Raji (cell line): ENCODE results near the gene NOVA1.

Experiments
- POLR2A ChIP-seq: IDR thresholded peaks from 2 replicates; pipeline ENCODE4 v1.6.1; 2011; ENCODE audit warnings: low read depth, low read length, control low read depth; ENCODE audit not compliant: insufficient read depth

The NOVA1 gene

DNA sequence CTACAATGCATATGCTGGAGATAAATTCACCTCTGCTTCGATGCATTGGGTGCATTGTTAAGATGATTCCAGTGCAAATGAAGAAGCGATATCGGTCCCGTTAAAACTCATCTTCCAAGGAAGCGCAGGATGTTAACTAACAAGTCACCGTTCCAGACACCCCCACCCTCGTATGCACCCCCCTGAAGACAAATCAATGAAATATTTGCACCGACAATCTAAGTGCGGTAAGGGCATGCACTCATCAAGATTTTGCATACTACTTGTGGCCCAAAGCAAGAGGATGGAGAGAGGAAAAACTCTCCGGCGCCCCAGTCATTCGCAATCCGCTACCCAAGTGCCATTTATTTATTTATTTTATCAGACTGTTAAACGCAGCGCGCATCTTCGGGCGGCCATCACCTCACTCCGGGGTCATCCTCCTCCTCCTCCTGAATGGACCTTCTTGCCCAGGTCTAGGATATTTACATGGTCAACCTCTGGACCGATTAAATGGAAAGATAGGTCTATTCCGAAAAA lies 1.2 kb downstream of the NOVA1 start:
- TF ChIP-seq POLR2A: no peak

DNA sequence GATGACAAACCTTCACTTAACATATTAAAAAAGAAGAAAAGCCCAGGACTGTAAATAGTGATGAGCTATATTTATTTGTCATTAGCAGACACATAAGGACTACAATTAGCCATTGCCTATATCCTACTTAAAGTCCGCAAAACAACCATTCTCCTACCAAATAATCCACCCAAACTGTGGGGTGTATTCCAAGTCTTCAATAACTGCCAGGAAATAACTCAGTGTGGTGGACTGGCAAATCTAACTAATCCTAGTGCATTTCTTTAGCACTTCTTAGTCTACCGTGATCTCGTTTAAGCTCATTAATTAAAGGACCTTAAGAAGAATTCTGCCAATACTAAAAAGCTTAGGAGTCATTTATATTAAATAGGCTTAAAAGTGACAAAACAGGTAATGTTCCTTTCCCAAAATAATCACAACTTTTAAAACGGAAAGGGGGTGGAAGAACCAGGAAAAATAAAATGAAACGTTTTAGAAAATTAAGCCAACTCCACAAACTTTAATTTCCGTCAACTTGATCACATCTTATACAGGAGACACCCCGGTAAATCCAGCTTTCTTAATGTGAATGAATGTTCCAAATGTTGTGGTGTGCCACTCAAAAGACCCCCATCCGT lies 1.8 kb downstream of the NOVA1 start:
- TF ChIP-seq POLR2A: no peak

DNA sequence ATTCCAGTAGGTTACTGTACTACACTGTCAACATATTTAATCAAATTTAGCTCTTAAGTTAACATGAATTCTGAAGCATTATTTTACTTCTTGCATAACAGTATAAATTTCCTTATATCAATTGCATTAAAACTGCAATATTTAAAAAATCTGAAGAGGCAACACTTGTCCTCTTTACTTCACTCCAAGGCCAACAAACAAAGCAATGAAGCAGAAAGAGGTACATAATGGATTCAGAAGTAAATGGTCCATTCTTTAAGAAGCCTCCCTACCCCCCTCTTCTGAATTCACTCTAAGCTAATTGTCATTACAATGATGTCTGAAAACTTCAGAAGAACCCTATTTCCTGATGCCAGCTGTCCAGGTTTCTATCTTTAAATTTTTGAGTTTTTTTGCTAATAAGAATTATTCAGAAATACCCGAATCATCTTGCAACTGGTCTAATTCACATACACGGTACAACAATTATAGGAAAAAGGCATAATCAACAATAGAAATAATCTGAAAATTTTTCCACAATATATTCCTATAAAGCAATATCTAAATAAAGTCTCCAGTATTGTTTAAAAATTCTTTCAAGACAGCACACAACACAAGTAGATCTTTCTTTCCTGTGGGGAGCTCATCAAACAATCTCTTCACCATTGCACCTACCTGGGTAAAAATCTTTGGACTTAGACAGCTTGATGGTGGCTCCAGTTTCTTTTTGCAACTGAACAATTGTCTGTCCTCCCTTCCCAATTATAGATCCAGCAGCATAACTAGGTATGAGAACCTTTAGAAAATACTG lies 2.9 kb downstream of the NOVA1 start:
- TF ChIP-seq POLR2A: no peak

DNA sequence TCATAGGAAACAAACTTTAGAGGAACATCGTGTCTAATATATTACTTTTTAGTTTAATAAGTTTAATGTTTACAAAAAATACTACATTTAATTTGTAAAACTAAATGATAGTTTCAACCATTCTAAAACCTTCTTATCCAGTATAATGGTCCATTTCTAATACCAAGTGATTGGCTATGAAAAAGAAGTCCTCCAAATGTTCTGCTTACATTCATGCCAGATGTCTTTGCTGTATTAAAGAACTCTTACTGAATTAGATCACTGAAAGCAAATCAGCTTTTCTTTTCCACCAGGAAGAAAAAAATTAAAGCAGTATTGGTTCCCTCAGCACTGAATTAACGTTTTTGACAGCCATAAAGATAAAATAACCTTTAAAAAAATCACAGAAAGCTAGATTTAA lies 3.7 kb downstream of the NOVA1 start:
- no peak for TF ChIP-seq POLR2A

DNA sequence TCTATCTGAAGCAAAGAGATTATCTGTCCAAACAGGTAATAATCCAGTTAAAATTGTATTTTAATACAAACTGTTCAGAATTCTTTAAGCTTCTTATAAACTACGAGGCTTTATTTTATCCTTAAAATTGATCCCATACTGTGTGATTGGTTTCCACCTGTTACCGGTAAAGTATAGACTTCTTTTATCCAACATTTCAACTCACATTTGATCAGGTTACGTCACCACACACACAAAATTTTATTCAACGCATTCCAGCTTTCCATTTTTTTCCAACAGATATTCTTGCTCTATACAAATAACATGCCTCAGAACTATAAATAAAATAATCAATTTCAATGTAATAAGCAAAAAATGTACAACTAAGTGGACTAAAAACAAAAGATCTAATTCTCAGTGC lies 4.5 kb downstream of the NOVA1 start:
- no peak for TF ChIP-seq POLR2A

DNA sequence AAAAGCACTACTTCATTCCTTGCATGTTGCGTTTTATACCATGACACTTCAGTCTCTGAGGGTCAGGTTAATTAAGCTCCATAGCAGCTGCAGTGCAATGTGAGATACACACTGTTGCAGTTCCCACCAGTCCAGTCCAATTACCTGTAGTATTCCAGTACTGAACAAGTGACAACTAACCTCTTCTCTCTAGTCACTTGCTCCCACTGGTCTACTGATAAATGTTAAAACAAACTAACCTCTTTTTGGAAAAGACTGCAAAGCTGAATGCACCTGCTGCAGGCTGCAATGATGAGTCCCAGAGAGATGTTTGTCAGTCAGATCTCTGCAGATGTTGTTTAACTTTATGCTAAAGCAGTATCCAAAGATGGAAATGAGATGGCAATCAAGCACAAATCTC lies 7.9 kb downstream of the NOVA1 start:
- TF ChIP-seq POLR2A: no peak

DNA sequence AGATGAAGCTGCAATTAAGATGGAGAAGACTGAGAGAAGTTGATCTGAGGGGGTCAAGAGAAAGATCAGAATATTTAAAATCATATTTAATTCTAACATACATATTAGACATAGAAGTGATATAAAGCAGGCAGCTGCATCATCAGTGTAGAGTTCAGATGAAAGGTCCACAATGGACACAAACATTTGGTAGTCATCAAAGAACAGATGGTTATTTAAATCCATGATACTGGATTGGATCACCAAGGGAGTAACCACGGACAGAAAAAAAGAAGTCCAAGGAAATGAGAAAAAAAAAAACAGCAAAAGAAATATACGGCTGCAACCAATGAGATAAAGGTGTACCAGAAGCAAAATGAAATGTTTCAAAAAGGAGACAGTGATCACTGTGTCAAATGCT lies 20.1 kb downstream of the NOVA1 start:
- no peak for TF ChIP-seq POLR2A

DNA sequence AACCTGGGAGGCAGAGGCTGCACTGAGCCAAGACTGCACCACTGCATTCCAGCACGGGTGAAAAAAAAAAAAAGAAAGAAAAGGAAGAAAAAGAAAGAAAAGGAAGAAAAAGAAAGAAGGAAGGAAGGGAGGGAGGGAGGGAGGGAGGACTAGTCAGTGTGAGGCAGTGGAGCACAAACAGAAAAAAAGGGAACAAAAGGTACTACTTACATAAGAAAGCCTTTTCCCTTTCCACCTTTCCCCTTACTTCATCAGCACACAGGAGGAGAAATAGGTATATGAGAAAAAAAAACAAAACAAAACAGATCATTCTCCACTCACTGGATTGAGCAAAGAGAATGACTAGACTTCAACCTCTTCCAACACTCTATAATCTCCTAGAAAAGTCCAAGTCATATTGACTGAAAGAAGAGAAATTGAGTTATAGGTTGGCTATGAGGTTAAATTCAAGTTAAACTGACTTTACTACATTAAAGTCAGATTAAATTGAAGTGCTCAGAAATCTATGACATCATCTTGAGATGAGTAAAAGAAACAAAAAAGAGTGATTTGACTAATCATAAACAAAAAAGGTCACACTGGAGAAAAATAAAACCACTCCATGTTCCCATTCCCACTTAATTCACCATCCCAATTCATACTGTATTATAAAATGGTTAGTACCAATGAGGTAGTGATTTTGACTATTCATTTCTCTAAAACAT lies 43.6 kb downstream of the NOVA1 start:
- no peak for TF ChIP-seq POLR2A

DNA sequence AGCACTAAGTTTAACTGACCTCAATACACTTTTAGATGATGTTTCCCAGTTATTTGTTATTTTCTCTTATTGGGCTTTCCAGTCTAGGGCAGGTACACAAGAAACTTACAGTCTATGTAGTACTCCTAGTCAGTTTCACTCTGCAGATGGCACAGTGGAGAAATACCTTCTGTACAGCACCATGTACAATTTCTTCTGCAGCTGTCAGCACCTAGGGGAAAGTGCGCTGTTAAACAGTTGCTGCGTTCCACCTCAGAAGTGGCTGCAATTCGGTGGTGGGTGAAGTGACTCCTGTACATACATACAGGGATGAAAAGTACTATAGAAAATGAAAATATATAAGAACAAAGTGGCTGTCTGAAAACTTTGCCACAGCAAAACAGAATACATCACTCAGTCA lies 48.3 kb downstream of the NOVA1 start:
- TF ChIP-seq POLR2A: no peak

DNA sequence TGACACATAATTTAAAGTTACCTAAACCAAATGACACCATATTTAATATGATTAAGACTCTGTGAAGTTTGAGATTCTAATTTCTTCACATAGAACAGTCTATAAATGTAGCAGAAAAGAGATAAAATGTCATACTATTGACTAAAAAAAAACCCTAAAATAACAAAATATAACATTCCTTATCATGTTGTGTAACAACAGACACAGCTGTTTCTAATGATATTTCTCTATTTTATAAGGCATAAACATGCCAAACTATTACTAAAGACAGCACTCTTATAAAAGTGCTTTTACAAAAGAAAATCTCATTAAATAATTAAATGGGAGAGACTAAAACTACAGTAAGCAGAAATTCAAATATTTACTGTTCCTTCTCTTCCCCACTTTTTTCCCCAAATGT lies 49.4 kb downstream of the NOVA1 start:
- no peak for TF ChIP-seq POLR2A

DNA sequence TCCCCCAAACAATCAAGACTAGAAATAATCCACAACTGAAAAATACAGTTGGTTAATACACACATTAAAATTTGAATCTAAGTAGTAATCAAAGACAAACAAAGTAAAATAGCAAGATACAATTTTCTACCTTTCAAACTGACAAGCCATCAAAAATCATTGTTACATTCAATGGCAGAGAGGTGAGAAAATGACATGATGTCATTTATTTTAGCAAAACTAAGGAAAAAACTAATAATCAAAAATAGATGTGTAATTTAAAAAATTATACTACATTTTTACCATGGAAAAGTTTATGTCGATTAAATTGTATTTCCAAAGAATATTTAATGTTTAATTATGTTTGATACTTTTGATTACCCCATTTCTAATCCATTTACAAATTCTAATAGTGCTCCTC lies 59.7 kb downstream of the NOVA1 start:
- TF ChIP-seq POLR2A: no peak

DNA sequence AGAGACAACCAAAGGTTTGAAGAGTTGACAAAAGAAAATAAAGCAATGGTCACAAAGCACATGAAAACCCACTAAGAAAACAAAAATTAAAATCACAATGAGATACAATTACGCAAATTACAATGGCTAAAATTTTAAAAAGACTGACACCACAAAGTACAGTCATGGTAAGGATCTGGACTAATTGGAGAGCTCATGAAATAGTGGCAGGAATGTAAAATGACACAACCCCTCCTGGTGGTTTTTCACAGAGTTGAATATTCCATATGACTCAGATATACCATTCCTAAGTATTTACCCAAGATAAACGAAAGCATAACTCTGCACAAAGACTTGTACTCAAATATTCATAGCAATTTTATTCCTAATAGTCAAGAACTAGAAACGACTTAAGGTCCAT lies 65.9 kb downstream of the NOVA1 start:
- no peak for TF ChIP-seq POLR2A

DNA sequence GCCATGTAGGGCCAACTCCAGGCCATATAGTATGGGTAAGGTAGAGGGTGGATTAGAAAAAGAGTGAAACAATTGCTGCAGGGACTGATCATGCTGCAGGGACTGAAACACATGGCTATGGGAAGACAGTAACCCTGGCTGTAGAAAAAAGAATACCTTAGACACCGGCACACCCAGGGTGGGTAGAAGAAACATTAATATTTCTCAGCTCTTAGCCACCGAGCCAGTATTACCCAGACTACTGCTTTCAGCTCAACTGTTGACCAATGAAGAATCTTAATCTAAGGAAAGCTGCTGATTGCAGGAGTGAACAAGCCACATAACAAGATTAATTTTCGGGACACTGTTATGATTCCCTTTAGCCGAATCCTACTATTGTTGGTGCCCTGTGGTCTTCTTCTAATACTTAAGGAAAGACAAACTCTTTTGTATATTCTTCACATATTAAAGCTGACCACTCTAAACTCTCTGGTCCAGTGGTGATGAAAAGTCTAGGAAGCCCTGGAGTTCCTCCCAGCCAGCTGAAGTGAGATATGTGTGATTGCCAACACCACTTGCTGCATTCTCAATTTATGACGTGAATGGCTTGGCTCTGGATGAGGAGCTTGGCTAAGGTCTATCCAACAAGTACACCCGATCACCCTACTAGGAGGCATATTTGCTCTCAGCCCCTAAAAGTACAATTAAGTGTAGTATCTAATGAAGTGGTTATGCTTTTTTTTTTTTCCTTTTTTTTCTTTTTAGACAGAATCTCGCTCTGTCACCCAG lies 69.2 kb downstream of the NOVA1 start:
- no peak for TF ChIP-seq POLR2A

DNA sequence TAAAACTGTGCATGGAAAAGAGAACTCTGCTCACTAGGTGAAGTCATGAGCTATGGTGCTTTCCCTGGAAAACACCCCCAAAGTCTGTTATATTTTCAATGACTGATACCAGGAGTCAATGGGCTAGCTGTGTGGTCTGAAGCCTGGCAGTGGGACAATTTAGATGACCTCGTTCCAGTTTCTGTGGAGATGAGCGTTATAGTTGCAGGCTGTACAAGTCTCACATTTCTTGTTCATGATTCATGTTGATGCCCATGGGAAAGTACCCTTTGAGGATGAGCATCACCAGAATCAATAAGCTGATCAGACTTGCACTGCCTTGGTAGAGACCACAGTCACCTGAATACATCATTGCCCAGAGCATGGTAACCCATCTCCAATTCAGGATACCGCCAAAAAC lies 70.7 kb downstream of the NOVA1 start:
- TF ChIP-seq POLR2A: no peak

DNA sequence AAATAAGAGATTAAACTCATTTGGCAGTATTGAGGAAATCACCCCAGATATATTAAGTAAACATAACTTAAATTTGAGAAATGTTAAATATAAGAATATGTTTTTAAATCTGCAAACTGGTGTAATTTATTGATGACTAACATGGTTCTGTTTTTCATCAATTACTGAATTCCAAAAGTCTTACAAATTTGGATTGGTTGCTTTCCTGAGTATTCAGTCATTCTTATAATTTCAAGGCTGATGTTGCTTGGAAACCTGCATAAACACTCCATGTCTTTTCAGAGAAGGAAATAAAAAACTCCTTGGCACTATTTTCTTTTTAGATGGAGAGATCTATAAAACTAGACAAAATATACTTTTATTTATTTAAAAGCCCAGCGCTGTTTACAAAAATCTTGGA lies 71.7 kb downstream of the NOVA1 start:
- TF ChIP-seq POLR2A: no peak
